Vagina (tissue), 2 donors: ENCODE measurements around the gene CX3CL1. TPM values are rescaled to one million over a fixed set of nuclear protein-coding genes. Genes with fewer than 3 reads are reported as not detected.

Experiments
- DNase-seq, 2 donors: peaks; one replicate each; pipeline ENCODE4 v3.0.0-alpha.2; 2017; ENCODE audit errors: extremely low spot score in 2 of 2
- H3K27ac ChIP-seq: fragments of 200-600 bp; sonication (generic); one replicate; pipeline ENCODE4 v1.5.1; 2019
- H3K27me3 ChIP-seq: fragments of 200-600 bp; sonication (generic); one replicate; pipeline ENCODE4 v1.5.1; 2019
- H3K36me3 ChIP-seq, 2 donors: fragments of 200-600 bp; sonication (generic); one replicate each; pipeline ENCODE4 v1.5.1; 2017 to 2019
- H3K4me1 ChIP-seq: fragments of 200-600 bp; sonication (generic); one replicate; pipeline ENCODE4 v1.5.1; 2019
- H3K4me3 ChIP-seq, 2 donors: fragments of 200-600 bp; sonication (generic); 1 replicate in 1 of 2; 2 replicates in 1 of 2; pipeline ENCODE4 v1.5.1; 2016 to 2019
- H3K9me3 ChIP-seq: fragments of 200-600 bp; sonication (generic); one replicate; pipeline ENCODE4 v1.5.1; 2019
- POLR2A ChIP-seq, 2 donors: fragments of 450-650 bp; IDR thresholded peaks; one replicate each; pipeline ENCODE4 v1.6.1; 2017; ENCODE audit warnings: antibody characterized with exemption in 2 of 2, mild to moderate bottlenecking in 2 of 2, moderate library complexity in 2 of 2
- POLR2AphosphoS5 ChIP-seq, 2 donors: sonication (generic); formaldehyde crosslinking; IDR thresholded peaks; one replicate each; pipeline ENCODE4 v1.9.0; 2017; ENCODE audit warnings: antibody characterized with exemption in 2 of 2, mild to moderate bottlenecking in 2 of 2, low read depth in 1 of 2; ENCODE audit not compliant: insufficient read depth in 1 of 2
- intact Hi-C: fragments of 100-400 bp; cut with DNase I; formaldehyde crosslinking; loops from one replicate; pipeline ENCODE4 v1.15.1; 2023
- total RNA-seq: library from RNA; depleted of rRNA; stranded (reverse); fragments of >200 nt; gene quantifications from one replicate; pipeline ENCODE4 v1.2.3, GENCODE V29; 2016
- TF ChIP-seq, protein P1 (sequence below), 3 experiments: fragments of 450-650 bp in 2 of 3; fragments of 200-600 bp in 1 of 3; sonication (generic) in 1 of 3; IDR thresholded peaks; one replicate each; pipeline ENCODE4 v1.5.1; 2017 to 2019; ENCODE audit warnings: antibody characterized with exemption in 3 of 3, mild to moderate bottlenecking in 2 of 3, moderate library complexity in 2 of 3

The CX3CL1 gene
- total RNA-seq, 1 donor from 2014 or later = 24.8 TPM

DNA sequence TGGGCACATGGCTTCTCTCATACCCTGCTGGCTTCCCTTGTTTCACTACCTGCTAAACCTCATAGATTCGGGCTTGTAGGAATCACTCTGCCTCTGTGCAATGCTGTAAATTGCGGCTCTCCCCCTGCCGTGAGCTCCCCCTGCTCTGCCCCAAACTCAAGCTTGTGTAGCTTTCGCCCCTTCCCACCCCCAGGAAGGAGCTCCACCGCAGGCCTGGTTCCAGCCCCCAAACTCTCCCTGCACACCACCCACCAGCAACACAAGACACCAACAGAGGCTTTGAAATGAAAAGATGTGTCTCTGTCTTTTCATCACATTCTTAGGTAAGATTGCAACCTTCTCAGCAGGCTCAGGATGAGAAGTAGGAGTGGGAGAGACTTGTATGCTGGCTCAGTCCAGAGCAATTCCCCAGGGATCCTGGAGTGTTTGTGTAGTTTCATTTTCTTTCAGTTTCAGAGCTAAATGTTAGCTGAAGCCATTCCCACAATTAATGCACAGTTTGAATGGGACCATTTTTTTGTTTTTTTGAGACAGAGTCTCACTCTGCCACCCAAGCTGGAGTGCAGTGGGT, 14.2 kb downstream of the CX3CL1 start:
- TF ChIP-seq, protein P1, sequence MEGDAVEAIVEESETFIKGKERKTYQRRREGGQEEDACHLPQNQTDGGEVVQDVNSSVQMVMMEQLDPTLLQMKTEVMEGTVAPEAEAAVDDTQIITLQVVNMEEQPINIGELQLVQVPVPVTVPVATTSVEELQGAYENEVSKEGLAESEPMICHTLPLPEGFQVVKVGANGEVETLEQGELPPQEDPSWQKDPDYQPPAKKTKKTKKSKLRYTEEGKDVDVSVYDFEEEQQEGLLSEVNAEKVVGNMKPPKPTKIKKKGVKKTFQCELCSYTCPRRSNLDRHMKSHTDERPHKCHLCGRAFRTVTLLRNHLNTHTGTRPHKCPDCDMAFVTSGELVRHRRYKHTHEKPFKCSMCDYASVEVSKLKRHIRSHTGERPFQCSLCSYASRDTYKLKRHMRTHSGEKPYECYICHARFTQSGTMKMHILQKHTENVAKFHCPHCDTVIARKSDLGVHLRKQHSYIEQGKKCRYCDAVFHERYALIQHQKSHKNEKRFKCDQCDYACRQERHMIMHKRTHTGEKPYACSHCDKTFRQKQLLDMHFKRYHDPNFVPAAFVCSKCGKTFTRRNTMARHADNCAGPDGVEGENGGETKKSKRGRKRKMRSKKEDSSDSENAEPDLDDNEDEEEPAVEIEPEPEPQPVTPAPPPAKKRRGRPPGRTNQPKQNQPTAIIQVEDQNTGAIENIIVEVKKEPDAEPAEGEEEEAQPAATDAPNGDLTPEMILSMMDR (IDR thresholded peaks at IDR 0.05) = no peak
- TF ChIP-seq POLR2A (IDR thresholded peaks at IDR 0.05) = no peak
- TF ChIP-seq POLR2AphosphoS5 (IDR thresholded peaks at IDR 0.05; ENCODE audit: insufficient read depth in 1 of 2, low read depth in 1 of 2) = no peak
- Histone ChIP-seq H3K4me1 (peaks cover 35% of the 10 kb centered on the region), H3K36me3 (no peaks in the 10 kb centered on the region), H3K9me3 (no peaks in the 10 kb centered on the region), H3K27ac (no peak overlapping the region), H3K4me3 (no peak overlapping the region), H3K27me3 (no peaks in the 10 kb centered on the region)
- DNase-seq = no peak
- intact Hi-C loops = no loop called here

DNA sequence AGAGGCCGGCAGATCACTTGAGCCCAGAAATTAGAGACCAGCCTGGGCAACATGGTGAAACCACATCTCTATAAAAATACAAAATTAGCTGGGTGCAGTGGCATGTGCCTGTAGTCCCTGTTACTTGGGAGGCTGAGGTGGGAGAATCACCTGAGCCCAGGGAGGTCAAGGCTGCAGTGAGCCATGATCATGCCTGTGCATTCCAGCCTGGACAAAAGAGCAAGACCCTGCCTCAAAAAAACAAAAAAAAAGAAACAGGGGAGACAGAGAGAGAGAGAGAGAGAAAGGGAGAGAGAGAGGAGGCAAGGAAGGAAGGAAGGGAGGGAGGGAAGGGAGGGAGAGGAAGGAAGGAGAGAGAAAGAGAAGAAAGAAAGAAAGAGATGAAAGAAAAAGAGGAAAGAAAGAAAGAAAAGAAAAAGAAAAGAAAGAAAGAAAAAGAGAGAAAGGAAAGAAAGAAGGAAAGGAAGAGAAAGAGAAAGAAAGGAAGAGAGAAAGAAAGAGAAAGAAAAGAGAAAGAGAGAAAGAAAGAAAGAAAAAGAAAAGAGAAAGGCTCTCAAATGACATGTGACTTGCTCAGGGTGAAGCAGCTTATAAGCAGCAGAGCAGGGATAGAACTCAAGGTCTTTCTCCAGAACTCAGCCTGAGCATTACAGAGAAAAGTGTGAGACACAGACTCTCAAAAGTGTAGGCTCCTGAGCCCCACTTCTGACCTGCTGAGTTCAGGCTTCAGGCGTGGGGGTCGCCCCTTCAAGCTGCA, 15.5 kb downstream of the CX3CL1 start:
- Histone ChIP-seq H3K27me3 (no peaks in the 10 kb centered on the region), H3K27ac (no peak overlapping the region), H3K9me3 (no peaks in the 10 kb centered on the region), H3K36me3 (no peaks in the 10 kb centered on the region), H3K4me3 (no peak overlapping the region), H3K4me1 (peaks cover 35% of the 10 kb centered on the region)
- no peak for DNase-seq
- TF ChIP-seq POLR2AphosphoS5 (IDR thresholded peaks at IDR 0.05; ENCODE audit: insufficient read depth in 1 of 2, low read depth in 1 of 2) = no peak
- no peak for TF ChIP-seq POLR2A (IDR thresholded peaks at IDR 0.05)
- TF ChIP-seq, protein P1 (IDR thresholded peaks at IDR 0.05) = no peak
- intact Hi-C loops = no loop called here

DNA sequence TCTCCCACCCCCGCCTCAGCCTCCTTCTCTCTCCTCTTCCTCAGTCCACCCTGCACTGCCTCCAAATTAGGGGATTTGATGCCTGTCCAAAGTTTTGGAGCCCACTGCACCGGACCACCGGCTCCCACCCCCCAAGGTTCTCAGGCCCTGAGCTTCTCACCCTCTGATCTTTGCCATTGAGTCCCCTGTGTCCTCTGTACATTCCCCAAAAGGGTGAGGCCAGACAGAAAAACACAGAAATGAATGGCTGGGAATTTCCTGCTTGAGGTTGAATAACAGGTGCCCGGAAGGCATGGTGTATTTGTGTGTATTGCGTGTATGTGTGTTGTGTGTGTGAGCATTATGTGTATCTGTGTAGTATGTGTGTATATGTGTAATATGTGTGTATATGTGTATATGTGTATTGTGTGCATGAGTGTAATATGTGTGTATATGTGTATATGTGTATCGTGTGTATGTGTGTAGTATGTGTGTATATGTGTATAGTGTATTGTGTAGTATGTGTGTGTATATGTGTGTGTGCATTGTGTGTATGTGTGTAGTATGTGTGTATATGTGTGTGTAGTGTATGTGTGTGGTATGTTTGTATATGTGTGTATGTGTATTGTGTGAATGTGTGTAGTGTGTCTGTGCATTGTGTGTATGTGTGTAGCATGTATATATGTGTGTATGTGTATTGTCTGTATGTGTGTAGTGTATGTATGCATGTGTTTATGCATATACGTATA, 16.2 kb downstream of the CX3CL1 start:
- no peaks in the 10 kb centered on the region for H3K9me3 ChIP-seq
- no peaks in the 10 kb centered on the region for H3K27me3 ChIP-seq
- no peak for TF ChIP-seq POLR2AphosphoS5 (IDR thresholded peaks at IDR 0.05; ENCODE audit: insufficient read depth in 1 of 2, low read depth in 1 of 2)
- TF ChIP-seq POLR2A (IDR thresholded peaks at IDR 0.05) = no peak
- TF ChIP-seq, protein P1 (IDR thresholded peaks at IDR 0.05) = no peak
- H3K4me1 ChIP-seq = peaks cover 32% of the 10 kb centered on the region
- no peak overlapping the region for H3K27ac ChIP-seq
- no peak for DNase-seq
- H3K36me3 ChIP-seq = no peaks in the 10 kb centered on the region
- H3K4me3 ChIP-seq = no peak overlapping the region
- intact Hi-C loops = no loop called here

DNA sequence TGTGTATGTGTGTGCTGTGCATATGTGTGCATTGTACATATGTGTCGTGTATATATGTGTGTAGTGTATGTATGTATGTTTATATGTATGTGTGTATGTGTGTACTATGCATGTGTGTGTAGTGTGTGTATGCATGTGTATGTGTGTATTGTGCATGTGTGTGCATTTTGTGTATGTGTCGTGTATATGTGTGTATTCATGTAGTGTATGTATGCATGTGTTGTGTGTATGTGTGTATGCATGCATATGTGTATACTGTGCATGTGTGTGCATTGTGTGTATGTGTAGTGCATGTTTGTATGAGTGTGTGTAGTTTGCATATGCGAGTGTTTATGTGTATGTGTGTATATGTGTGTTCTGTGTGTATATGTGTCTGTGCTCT, 16.8 kb downstream of the CX3CL1 start:
- Histone ChIP-seq H3K27ac (no peak overlapping the region), H3K4me1 (peaks cover 28% of the 10 kb centered on the region), H3K9me3 (no peaks in the 10 kb centered on the region), H3K4me3 (no peak overlapping the region), H3K27me3 (no peaks in the 10 kb centered on the region), H3K36me3 (no peaks in the 10 kb centered on the region)
- TF ChIP-seq, protein P1 (IDR thresholded peaks at IDR 0.05) = no peak
- TF ChIP-seq POLR2A (IDR thresholded peaks at IDR 0.05) = no peak
- no peak for TF ChIP-seq POLR2AphosphoS5 (IDR thresholded peaks at IDR 0.05; ENCODE audit: insufficient read depth in 1 of 2, low read depth in 1 of 2)
- DNase-seq = no peak
- intact Hi-C loops = no loop called here
